Activated naive CD4-positive, alpha-beta T cell treated with anti-CD3 and anti-CD28 coated beads, Interleukin-2, amount 50 U/mL, for 72 hours (primary cell): ENCODE results near the gene JAKMIP3. TPM values are rescaled to one million over a fixed set of nuclear protein-coding genes. Genes with fewer than 3 reads are reported as not detected.

Source experiments
- ATAC-seq, 2 donors: fragments of 150-1000 bp; cut with Tn5 transposase; 2 replicates each; pipeline ENCODE4 v1.10.0; 2021; ENCODE audit warnings: mild to moderate bottlenecking in 2 of 2, moderate library complexity in 2 of 2
- DNase-seq, 2 donors: peaks; one replicate each; pipeline ENCODE4 v3.0.0; 2021 to 2022; ENCODE audit warnings: low spot score in 2 of 2
- H3K27ac Mint-ChIP-seq, 2 donors: one replicate each; pipeline ENCODE4 v1.8.0; 2022; ENCODE audit warnings: mild to moderate bottlenecking in 2 of 2, mixed read lengths in 2 of 2
- H3K36me3 Mint-ChIP-seq, 2 donors: one replicate each; pipeline ENCODE4 v1.8.0; 2022; ENCODE audit warnings: mixed read lengths in 2 of 2
- H3K9me3 Mint-ChIP-seq, 2 donors: one replicate each; pipeline ENCODE4 v1.8.0; 2022; ENCODE audit warnings: mixed read lengths in 2 of 2
- total RNA-seq, 2 donors: library from RNA; stranded (reverse); gene quantifications; one replicate each; pipeline ENCODE4 v1.2.3, GENCODE V29; 2022

The JAKMIP3 gene
- total RNA-seq, 2 donors from 2014 or later = 0.82 to 1.6 TPM

DNA sequence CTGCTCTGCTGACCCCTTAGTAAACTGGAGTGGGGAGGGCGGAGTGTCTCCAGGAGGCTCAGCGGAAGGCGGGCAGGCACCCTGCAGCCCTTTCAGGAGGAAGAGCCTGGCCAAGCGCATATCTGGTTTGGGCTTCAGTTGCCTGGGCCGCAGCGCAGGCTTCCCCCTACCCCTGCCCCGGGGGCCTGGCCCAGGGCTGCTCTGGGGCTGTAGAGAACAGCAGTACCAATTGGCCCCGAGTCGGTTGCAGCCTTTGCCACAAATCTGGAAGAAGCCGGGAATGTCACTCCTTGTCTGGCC is 28.1 kb upstream of the JAKMIP3 start:
- DNase-seq = no peak
- H3K27ac Mint-ChIP-seq = no peak overlapping the region
- no peaks in the 10 kb centered on the region for H3K9me3 Mint-ChIP-seq
- no peak for ATAC-seq
- no peaks in the 10 kb centered on the region for H3K36me3 Mint-ChIP-seq

DNA sequence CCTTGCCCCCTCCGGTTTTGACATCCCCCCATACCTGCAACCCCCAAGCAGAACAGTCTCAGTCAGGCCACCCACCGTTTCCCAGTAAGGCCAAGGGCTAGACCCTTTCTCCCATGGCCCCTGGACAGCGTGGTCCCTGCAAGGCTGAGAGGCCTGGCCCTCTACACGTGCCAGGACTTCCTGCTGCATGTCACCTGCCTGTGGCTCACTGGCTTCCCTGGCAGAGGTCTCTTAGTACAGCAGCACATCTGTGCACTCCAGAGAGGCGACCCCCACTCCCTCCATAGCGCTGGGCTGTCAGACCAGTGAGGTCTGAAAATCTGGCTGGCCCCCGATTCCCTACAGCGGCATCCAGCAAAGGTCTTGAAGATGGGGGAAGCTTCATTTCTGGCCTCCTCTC is 26.4 kb upstream of the JAKMIP3 start:
- no peak for ATAC-seq
- H3K27ac Mint-ChIP-seq = no peak overlapping the region
- no peak for DNase-seq
- no peaks in the 10 kb centered on the region for H3K36me3 Mint-ChIP-seq
- no peaks in the 10 kb centered on the region for H3K9me3 Mint-ChIP-seq

DNA sequence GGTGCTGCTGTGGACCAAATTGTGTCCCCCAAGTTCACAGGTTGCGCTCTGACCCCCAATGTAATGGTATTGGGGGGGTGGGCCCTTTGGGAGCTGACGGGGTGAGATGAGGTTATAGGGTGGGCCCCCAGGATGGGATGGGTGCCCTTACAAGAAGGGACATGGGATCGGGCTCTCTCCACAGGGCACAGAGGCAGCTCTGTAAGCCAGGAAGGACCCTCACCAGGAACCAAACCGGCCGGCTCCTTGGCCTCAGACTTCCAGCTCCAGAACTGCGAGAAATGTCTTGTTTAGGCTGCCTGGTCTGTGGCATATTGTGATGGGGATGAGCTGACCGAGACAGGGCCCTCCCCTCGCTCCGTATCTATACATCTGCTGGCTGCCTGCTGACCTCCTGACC is 25.7 kb upstream of the JAKMIP3 start:
- H3K9me3 Mint-ChIP-seq = no peaks in the 10 kb centered on the region
- H3K36me3 Mint-ChIP-seq = no peaks in the 10 kb centered on the region
- ATAC-seq (no peak), DNase-seq (no peak)
- H3K27ac Mint-ChIP-seq = no peak overlapping the region

DNA sequence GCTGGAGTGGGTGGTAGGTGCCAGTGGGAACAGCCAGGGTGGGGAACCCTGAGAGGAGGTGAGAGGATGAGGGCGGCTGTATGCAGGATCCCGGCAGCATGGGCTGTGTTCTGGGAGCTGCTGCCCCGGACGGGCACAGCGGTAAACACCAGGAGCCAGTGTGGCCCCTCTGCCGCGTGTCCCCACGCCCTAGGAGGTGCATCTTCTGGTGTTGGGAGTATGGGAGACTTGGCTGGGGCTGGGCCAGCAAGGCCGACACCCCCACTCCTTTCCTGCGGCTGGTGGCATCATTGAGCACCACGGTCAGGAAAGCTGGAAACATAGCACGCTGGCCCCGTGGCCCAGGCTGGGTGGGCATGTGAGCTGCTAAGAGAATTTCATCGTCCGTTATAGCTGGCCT is 24.4 kb upstream of the JAKMIP3 start:
- ATAC-seq = no peak
- Mint-ChIP-seq H3K9me3 (no peaks in the 10 kb centered on the region), H3K36me3 (no peaks in the 10 kb centered on the region)

DNA sequence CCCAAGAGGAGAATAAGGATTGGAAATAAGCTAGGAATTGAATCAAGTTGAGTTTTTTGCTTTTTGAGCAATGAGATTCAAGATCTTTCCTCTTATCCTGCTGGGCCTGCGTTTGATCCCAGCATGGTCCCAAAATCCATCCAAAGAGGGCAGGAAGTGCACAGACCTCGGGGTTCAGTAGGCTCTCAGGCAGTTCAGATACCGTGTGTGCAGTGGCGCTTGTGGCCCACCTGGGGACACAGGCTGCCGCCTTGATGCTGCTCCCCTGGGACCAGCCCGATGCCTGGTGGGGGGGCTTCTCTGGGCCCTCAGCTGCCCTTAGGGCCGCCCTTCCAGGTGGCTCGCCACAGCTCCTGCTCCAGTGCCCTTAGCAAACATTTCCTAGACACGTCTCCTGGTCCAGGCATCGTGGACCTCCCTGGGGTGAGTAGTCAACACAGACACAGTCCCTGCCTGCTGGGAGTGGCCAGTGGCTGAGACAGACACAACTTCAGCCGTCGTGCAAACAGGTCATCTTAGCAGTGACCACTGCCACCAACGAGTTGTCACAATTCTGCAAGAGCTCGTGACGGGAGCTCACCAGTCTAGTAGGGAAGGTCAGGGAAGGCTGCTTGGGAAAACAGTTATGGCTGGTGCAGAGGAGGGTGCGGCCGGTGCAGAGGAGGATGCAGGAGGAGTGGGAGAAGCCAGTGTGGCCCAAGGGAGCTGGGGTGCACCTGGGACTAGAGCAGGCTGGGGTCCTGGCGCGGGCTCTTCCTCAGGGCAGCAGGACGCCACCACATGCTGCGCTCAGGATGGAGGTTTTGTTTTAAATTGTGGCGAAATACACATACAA is 21.7 kb upstream of the JAKMIP3 start:
- H3K27ac Mint-ChIP-seq = no peak overlapping the region
- no peaks in the 10 kb centered on the region for H3K36me3 Mint-ChIP-seq
- DNase-seq = no peak
- H3K9me3 Mint-ChIP-seq = no peaks in the 10 kb centered on the region
- ATAC-seq = no peak

More for the DNA sequence above, 24.4 kb upstream of the JAKMIP3 start:
- DNase-seq = no peak
- H3K27ac Mint-ChIP-seq = no peak overlapping the region

DNA sequence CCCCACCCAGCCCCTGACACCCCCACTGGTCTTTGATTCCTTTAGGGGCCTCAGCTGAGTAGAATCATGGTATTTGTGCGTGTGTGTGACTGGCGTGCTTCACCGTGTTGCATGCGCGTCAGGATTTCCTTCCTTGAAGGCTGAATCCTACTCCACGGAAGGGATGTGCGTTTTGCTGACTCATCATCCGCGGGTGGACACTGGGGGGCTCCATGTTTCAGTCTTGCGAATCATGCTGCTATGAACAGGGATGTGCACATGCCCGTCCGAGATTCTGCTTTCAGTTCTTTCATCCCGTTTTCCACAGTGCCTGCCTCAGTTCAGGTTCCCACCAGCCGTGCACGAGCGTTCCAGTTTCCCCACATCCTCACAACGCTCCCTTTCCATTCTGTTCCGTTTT is 20.9 kb upstream of the JAKMIP3 start:
- no peaks in the 10 kb centered on the region for H3K36me3 Mint-ChIP-seq
- no peak for DNase-seq

DNA sequence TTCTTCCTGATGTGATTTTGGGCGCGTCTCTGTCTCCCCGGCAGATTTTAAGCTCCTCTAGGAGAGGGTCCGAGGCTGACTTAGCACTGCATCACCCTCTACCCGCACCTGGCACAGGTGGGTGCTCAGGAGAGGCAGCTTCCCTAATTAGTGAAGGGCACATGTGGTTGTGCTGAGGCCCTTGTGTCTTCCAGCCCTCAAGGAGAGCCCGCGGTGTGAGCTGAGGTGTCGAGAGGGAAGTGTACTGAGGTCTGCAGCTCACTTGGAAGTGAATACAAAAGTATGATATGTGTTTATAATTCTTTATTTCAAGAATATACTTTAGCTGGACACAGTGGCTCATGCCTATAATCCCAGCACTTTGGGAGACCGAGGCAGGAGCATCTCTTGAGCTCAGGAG is 20.4 kb upstream of the JAKMIP3 start:
- DNase-seq (no peak), ATAC-seq (no peak)
- Mint-ChIP-seq H3K36me3 (no peaks in the 10 kb centered on the region), H3K9me3 (no peaks in the 10 kb centered on the region), H3K27ac (no peak overlapping the region)

More for the DNA sequence above, 20.9 kb upstream of the JAKMIP3 start:
- no peak overlapping the region for H3K27ac Mint-ChIP-seq
- H3K9me3 Mint-ChIP-seq = no peaks in the 10 kb centered on the region
- ATAC-seq = no peak

DNA sequence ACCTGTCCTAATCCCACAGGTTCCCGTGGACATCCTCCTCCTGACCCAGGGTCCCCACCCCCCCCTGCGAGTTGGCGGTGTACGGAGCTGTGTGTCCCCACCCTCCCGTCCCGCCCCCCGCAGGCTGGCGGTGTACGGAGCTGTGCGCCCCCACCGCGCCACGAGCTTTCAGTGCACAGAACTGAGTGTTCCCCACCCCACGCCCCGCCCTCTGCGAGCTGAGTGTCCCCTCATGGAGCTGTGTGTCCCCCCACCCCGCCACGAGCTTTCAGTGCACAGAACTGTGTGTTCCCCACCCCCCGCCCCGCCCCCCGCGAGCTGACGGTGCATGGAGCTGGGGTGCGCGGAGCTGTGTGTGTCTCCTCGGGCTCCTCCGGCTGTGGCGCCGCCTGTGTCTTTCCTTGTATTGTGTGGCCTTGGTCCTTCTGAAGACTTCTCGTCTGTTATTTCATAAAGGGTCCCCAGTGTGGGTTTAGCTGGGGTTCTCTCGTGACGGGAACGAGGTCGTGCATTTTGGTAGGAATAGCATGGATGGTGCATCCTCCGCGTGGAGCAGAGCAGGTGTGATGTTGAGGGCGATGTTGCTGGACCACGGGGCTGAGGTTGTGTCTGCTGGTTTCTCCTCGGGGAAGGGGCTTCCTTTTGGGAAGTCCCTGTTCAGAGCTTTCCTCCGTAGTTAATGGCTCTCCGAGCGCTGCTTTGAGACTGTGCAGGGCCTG is 18.0 kb upstream of the JAKMIP3 start:
- Mint-ChIP-seq H3K9me3 (peaks cover 6 to 7% of the 10 kb centered on the region in 2 donors), H3K27ac (no peak overlapping the region), H3K36me3 (peaks cover 7 to 9% of the 10 kb centered on the region in 2 donors)
- DNase-seq (no peak), ATAC-seq (no peak)

DNA sequence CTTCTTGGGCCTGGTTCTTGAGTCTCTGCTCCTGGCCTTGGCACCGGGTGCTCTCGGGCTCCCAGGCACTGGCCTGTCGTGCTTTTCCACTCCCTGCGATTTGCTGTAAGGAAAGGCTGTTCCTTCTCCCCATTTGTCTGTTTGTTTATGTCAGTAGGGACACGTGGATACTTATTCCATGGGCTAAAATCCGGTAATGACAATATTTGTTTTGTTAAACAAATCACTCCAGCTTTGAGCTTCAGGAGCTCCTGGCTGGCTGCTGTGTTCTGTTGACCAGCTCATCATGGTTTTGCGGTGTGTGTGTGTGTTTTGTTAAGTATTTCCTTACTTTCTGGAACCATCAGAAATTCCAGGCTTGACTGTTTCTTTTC is 17.5 kb upstream of the JAKMIP3 start:
- Mint-ChIP-seq H3K36me3 (peaks cover 13 to 14% of the 10 kb centered on the region in 2 donors), H3K9me3 (peaks cover 6 to 11% of the 10 kb centered on the region in 2 donors), H3K27ac (no peak overlapping the region)
- ATAC-seq (no peak), DNase-seq (no peak)

DNA sequence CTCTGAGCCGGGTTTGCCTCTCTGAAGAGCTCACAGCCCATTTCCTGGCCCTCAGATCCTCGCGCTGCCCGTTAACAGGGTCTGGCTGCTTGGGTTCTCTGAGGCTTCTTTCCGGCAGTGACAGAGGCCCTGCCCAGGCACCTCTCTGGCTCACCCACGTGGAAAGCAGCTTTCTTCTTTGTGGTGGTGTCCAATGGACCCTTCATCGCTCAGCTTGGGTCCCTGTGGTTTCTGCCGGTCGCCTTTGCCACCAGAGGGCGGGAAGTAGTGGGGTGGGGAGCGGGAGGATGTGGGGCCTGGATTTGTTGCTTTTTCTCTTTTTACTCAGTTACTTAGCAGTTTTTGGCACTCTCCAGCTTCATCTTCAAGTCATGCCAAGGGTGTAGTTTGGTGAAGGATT is 15.6 kb upstream of the JAKMIP3 start:
- peaks cover 20 to 22% of the 10 kb centered on the region in 2 donors for H3K36me3 Mint-ChIP-seq
- DNase-seq = no peak
- H3K27ac Mint-ChIP-seq = no peak overlapping the region
- no peak for ATAC-seq
- H3K9me3 Mint-ChIP-seq = peaks cover 6 to 11% of the 10 kb centered on the region in 2 donors

DNA sequence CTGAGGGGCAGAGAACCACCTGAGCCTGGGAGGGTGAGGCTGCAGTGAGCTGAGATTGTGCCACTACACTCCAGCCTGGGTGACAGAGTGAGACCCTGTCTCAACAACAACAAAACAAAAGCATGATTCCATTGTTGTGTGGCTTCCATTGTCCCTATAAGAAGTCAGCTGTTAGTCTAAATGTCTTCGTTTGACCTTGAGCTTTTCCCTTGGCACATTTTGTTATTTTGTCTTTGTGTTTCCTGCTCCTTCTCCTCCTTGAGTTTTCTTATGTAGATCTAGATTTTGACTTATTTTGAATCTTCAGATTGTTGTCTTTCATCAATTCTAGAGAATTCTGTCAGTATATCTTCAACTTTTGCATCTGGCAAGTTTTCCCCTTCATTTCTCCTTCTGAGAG is 13.6 kb upstream of the JAKMIP3 start:
- ATAC-seq = no peak
- peaks cover 6 to 11% of the 10 kb centered on the region in 2 donors for H3K9me3 Mint-ChIP-seq
- no peak overlapping the region for H3K27ac Mint-ChIP-seq
- DNase-seq = no peak
- H3K36me3 Mint-ChIP-seq = peaks cover 20 to 22% of the 10 kb centered on the region in 2 donors

DNA sequence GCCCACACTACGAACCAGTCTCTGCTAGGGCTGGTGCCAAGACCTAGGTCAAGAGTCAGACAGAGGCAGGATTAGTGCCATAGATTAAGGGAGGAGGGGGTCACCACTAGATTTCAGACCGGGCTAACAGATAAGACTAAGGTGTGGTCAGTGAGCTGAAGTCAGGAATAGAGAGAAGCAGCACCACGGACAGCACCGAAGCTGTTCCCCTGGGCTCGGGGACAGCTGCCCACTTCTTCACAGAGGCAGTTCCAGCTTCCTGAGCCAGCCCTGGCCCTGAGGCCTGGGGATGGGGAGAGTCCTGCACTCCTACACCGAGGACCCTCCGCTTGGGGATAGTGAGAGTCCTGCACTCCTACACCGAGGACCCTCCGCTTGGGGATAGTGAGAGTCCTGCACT is 11.2 kb upstream of the JAKMIP3 start:
- no peak for ATAC-seq
- peak in 1 of 2 donors; percentile 26 for DNase-seq
- peaks cover 6 to 11% of the 10 kb centered on the region in 2 donors for H3K9me3 Mint-ChIP-seq
- no peak overlapping the region for H3K27ac Mint-ChIP-seq
- H3K36me3 Mint-ChIP-seq = peaks cover 20 to 22% of the 10 kb centered on the region in 2 donors

DNA sequence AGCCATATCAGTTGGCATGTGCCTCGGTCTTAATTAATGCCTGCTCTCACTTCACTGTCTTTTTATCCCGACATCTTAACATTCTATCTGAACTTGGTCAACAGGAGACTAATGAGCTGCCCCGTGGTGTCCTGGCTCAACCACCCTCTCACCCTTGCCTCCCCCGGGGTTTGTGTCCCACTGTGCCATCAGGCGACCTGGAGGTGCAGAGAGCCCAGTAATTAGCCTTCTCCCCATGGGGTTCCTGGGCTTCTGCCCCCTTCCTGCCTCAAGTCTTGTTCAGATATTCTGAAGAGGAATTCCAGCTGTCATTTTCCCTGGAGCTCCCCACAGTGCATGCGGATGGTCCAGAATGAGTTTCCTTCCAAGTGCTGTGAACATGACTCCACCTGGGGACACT is 10.1 kb upstream of the JAKMIP3 start:
- DNase-seq (no peak), ATAC-seq (no peak)
- H3K9me3 Mint-ChIP-seq = peaks cover 6 to 11% of the 10 kb centered on the region in 2 donors

DNA sequence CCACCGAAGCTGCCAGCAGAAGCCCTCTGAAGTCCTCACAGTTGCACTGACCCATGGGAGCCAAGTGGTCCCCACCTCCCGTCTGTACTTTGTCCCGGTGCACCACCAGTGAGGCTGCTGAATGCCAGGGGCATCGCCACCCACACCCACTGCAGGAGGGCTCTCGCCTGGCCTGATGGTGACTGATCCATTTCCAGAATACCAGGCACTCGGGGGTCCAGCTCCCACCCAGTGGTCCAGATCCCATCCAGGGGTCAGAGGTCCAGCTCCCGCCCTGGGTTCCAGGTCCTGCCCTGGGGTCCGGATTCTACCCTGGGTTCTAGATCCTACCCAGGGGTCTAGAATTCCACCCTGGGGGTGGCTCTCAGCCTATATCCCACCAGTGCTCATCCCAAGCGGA is 9.1 kb upstream of the JAKMIP3 start:
- ATAC-seq = no peak
- H3K36me3 Mint-ChIP-seq = peaks cover 20 to 22% of the 10 kb centered on the region in 2 donors

More for the DNA sequence above, 10.1 kb upstream of the JAKMIP3 start:
- no peak overlapping the region for H3K27ac Mint-ChIP-seq
- peaks cover 20 to 22% of the 10 kb centered on the region in 2 donors for H3K36me3 Mint-ChIP-seq

DNA sequence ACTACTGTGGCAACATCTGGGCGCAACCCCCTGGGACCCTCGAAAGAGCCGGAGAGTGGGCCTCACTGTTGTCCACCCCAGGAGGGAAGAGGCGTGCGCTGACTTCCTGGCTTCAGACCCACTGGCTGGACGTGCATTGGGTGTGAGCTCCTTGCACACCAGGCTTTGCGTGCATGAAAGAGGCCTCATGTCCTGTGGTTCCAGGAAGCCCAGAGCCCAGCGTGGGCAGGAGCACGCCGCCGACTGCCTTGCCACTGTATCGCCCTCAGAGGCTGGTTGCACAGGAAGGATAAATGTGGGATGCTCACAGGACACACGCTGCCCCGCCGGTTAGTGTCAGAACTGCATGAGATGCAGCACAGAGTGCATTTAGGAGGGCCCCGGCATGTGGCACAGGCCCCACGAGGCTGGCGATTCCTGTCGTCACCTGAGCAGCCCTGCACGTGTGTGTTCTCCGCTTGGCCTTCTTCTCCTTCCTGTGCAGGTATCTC is 8.5 kb upstream of the JAKMIP3 start:
- ATAC-seq = no peak

More for the DNA sequence above, 9.1 kb upstream of the JAKMIP3 start:
- DNase-seq = no peak
- Mint-ChIP-seq H3K9me3 (peaks cover 6 to 11% of the 10 kb centered on the region in 2 donors), H3K27ac (no peak overlapping the region)

DNA sequence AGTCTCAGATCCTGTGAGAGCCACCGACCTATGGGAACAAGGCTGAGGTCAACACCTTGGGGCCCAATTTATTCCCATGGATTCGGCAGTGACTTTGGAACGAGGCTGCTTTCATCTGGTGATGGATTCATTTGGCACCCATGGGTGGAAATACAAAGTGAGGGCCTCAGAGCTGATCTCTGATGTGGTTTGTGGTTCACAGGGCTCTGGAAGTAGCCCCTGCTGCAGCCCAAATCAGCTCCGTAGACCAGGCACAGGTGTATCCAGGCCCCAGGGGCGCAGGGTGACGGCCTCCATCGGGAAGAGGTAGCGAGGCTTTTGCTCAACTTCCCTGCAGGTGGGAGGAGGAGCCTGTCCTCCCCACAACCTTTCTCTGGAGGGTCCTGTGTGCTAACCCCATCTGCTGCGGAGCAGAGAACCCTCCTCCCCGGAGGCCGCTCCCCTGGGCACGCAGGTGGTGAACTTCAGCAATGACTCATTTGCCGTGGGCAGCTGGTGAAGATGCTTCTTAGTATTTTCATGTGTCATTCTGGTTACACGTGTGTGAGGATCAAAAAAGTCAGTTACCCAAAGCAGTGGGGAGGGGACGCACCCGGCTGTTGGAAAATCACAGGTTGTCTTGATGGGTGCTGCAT is 7.5 kb upstream of the JAKMIP3 start:
- H3K27ac Mint-ChIP-seq = no peak overlapping the region
- DNase-seq (no peak), ATAC-seq (peak; percentile 59 to 84)
- no peaks in the 10 kb centered on the region for H3K9me3 Mint-ChIP-seq
- H3K36me3 Mint-ChIP-seq = peaks cover 6 to 10% of the 10 kb centered on the region in 2 donors

More for the DNA sequence above, 8.5 kb upstream of the JAKMIP3 start:
- Mint-ChIP-seq H3K27ac (no peak overlapping the region), H3K36me3 (peaks cover 16 to 20% of the 10 kb centered on the region in 2 donors), H3K9me3 (peaks cover 3 to 8% of the 10 kb centered on the region in 2 donors)
- DNase-seq = no peak
